ENCODE measurements around the gene BEGAIN. TPM values are rescaled to one million over a fixed set of nuclear protein-coding genes. Genes with fewer than 3 reads are reported as not detected.

The BEGAIN gene
- total RNA-seq, 1 experiment from 2014 or later: 37.8 TPM

GRCh38 chr14:100540141-100540925, 46.9 kb downstream of the BEGAIN start:
- DNase-seq (ENCODE audit: extremely low read depth, low read depth): no peak

DNA sequence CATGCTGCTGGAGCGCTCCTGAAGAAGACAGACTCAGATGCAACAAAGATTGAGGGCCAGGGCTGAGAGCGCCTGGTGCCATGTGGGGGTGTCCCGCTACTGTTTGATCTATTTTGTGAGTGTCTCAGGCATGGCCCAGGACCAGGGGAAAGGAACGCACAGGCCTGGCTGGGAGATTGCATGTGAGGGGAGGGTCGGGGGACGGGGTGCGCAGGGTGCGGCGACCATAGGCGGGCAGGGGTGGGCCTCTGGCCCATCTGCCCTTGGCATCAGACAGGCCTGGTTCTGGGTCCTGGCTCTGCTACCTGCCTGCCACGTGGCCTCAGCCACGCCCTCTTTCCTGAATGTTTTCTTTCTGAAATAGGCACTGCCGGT, 47.5 kb downstream of the BEGAIN start:
- no peak for DNase-seq (ENCODE audit: extremely low read depth, low read depth)

DNA sequence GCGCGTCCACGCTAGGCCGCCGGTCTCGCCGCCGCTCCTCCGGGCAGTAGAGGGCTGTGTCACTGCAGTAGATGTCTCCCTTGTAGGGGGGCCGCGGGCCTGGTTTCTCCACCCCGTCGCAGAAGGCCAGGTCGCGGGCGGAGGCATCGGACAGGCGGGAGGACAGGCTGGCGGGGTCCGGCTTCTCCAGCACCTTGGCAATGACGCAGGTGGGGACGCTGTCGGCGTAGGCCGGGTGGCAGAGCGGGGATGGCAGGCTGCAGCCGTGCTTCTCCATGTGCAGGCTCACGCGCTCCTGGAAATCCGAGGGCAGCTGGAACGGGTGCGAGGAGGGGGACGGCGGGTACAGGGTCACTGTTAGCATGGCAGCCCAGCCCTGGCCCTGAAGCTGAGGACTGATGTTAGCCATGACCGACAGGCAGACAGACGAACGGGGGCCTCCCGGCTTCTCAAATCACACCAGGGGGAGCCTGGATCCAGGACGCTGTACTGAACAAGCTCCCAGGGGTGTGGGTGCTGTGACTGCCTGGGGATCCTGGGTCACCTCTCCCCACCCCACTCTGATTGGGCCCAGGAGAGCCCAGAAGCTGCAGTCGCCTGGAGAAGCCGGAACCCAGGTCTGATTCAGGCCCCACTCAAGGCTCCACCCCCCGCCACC, 48.1 kb downstream of the BEGAIN start:
- no peak for DNase-seq (ENCODE audit: extremely low read depth, low read depth)

GRCh38 chr14:100538351-100539002, 48.7 kb downstream of the BEGAIN start:
- no peak for DNase-seq (ENCODE audit: extremely low read depth, low read depth)

GRCh38 chr14:100537446-100538350, 49.5 kb downstream of the BEGAIN start:
- no peak for DNase-seq (ENCODE audit: extremely low read depth, low read depth)

GRCh38 chr14:100536721-100537445, 50.3 kb downstream of the BEGAIN start:
- DNase-seq (ENCODE audit: extremely low read depth, low read depth): no peak

- DNase-seq (ENCODE audit: extremely low read depth, low read depth): no peak
Observed at GRCh38 chr14:100536121-100536510, 51.1 kb downstream of the BEGAIN start.

- DNase-seq (ENCODE audit: extremely low read depth, low read depth): no peak
Observed at GRCh38 chr14:100535287-100536120, 51.7 kb downstream of the BEGAIN start.

DNA sequence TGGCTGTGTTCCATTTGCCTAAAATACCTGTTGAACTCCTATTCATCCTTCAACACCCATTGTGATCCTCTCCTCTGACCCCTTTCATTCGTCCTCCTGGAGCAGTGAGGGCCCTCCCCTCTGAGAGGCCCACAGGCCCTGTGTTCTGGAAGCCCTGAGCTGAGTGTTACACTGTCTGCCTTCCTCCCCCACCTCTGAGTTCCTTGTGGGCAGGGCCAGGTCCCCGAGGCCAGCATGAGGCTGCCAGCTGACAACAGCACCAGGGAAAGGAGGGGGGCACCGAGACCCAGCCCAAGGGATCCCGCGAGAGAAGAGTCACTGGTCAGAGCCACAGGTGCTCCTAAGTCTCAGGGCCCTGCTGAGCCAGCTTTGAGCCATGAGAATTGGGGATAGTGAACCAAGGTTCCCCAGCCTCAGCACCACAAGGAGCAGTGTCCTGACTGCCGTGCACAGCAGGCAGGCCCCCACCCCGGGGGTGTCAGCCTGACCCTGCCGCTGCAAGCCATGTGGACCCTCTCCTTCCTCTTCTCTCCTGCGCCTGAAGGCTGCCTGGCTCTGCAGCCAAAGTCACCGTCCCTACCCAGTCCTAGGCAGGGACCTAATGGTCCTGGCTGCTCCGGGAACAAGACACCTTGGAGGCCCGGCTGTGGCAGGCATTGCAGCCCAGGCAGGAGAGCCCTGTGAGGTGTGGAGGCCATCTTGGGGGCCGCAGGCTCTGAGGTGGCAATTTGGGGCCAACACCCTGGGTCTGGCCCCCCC, 52.5 kb downstream of the BEGAIN start:
- DNase-seq (ENCODE audit: extremely low read depth, low read depth): no peak

DNA sequence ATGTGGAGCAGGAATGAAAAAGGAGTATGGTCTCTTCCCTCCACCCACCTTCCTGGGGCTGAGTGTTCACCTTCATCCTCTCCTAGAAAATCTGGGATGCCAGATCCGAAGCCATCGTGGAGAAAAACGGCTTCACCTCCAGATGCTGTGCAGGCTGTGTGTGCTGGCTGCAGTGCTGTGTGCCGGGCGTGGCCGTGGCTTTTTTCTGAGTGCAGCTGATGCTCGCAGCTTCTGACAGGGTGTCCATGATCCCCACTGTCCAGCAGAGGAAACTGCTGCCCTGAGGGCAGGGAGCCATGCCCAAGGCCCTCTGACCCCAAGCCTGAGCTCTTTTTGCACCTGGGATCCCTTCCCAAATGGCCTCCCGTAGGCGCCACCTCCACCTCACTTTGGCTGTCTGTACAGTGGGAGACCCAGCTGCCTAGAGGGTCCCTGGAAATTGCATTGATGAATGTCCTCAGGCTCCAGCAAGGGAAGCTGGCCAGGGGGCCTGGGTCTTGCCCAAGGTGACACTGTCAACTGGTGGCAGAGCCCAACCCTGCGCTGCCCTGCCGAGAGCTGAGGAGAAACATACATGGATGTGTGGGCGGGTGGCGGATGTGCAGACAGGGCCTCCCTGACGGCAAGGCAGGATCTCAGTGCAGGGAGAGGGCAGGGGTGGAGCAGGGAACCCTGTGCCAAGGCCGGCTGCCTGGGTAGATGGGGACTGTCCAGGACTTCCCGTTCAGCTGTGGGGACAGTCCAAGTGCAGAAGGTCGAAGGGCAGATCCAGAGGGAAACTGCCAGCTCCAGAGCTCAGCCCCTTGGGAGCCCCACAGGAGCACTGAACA, 53.3 kb downstream of the BEGAIN start:
- DNase-seq (ENCODE audit: extremely low read depth, low read depth): no peak

DNA sequence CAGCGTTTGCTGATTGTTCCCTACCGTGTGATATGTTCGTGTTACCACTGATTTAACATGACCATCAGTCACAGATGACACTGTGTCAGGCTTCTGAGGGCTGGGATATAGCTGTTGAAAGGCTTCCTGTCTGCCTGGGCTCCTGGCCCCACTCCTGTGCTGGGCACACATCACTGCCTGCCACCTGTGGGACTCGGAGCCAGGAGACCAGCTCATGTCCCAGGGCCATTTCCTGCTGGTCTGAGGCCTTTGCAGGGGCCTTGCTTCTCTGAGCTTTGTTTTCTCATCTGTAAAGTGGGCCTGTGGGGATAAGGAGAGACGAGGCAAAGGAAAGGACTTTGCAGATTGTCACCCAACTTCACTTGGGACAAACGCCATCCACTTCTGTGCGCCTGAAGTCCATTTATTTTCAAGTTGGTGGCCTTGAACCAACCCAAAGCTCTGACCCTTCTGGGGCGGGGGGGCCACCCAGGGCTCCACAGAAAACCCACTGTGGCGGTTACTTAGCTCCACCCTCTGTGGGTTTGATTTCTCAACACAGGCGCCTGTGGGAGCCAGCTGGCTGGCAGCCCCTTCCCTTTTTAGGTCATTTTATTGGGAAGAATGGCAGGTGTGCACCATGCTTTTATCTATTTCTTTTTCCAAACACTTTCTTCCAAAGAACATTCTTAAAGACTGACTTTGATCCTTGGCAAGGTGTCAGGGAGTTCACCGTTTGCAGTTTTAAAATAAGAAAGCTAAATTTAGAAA, 54.1 kb downstream of the BEGAIN start:
- no peak for DNase-seq (ENCODE audit: extremely low read depth, low read depth)

DNA sequence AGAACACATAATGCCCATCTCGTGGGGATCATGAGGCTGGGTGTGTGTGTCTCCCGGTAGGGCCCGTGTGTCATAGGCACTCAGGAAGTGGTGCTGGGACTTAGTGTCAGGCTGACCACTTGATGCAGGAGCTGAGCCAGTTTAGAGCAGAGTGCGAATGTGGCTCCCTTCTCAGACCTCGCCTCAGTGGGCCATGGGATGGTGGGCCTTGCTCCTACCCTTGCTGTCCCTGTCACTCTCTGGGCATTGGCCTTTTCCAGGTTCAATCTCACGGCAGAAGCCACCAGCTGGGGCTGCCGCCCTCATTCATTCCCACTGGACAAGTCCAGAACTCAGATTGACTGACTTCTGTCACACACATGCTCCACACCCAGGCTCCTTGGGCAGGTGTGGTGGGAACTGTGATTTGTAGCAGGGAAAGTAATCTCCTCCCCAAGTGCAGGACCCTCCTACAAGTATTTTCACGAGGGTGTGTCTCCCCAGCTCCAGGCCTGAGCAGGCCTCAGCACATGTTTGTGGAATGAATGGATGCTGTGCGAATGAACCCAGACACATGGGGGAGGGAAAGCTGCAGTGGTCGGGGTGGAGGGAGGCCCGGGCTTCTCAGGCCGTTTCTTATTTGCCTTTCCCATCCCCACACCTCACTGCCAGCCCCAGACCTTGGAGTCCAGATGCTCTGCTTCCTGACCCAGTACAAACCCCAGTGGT, 54.9 kb downstream of the BEGAIN start:
- DNase-seq (ENCODE audit: extremely low read depth, low read depth): no peak

GRCh38 chr14:100531152-100532121, 55.8 kb downstream of the BEGAIN start:
- no peak for DNase-seq (ENCODE audit: extremely low read depth, low read depth)

- DNase-seq (ENCODE audit: extremely low read depth, low read depth): no peak
Observed at GRCh38 chr14:100530270-100531072, 56.7 kb downstream of the BEGAIN start.

Measured in NCI-H460 (cell line).